ENCODE results near the gene SLC9A7.
A peak's percentile ranks its signal among the peaks of the same experiment; 100 is the strongest.

SLC9A7 gene

GRCh38 chrX:46571423-46572339 is 187.2 kb downstream of the SLC9A7 start:
- Histone ChIP-seq H3K79me2 (ENCODE audit: low read length) (peaks cover 7% of the 10 kb centered on the region; the same call in 1 of the 2 replicates), H3F3A (ENCODE audit: insufficient read depth, low read length) (peaks cover 18% of the 10 kb centered on the region), H3K36me3 (replicated peaks; ENCODE audit: insufficient read depth, low read length) (no peaks in the 10 kb centered on the region), H3K27ac (ENCODE audit: low read length) (peak overlapping the region; percentile 88), H3K4me2 (ENCODE audit: low read depth, low read length) (peak overlapping the region; percentile 86; the same call in 1 of the 2 replicates), H2AFZ (ENCODE audit: low read length) (peak overlapping the region; percentile 76), H4K20me1 (ENCODE audit: insufficient read depth, low read length) (no peaks in the 10 kb centered on the region), H3K9me2 (replicated peaks; ENCODE audit: insufficient read depth, low read length) (no peaks in the 10 kb centered on the region), H3K4me3 (ENCODE audit: low read length) (no peak overlapping the region), H3K9me3 (replicated peaks; ENCODE audit: insufficient read depth, low read length) (no peaks in the 10 kb centered on the region), H3K9ac (ENCODE audit: low read length) (peak overlapping the region; percentile 66; the same call in 1 of the 2 replicates), H3K4me1 (ENCODE audit: low read length) (peaks cover 12% of the 10 kb centered on the region), H3K27me3 (replicated peaks; ENCODE audit: insufficient read depth, low read length) (no peaks in the 10 kb centered on the region)
- TF ChIP-seq CTCF (IDR thresholded peaks at IDR 0.05; ENCODE audit: low read length), result no peak
- TF ChIP-seq EZH2 (optimal IDR thresholded peaks at IDR 0.05; ENCODE audit: low read depth, low read length), result no peak
- TF ChIP-seq EZH2phosphoT487 (IDR thresholded peaks at IDR 0.05; ENCODE audit: low read length), result no peak
- DNase-seq, result no peak

- H3K79me2 ChIP-seq (ENCODE audit: low read length), result no peaks in the 10 kb centered on the region
- H3K27ac ChIP-seq (ENCODE audit: low read length), result no peak overlapping the region
- H3K9ac ChIP-seq (ENCODE audit: low read length), result no peak overlapping the region
- H3K9me2 ChIP-seq (replicated peaks; ENCODE audit: insufficient read depth, low read length), result no peaks in the 10 kb centered on the region
- H3K36me3 ChIP-seq (replicated peaks; ENCODE audit: insufficient read depth, low read length), result no peaks in the 10 kb centered on the region
- H3K4me3 ChIP-seq (ENCODE audit: low read length), result no peak overlapping the region
- H3K4me2 ChIP-seq (ENCODE audit: low read depth, low read length), result no peak overlapping the region
- no peaks in the 10 kb centered on the region for H3K27me3 ChIP-seq (replicated peaks; ENCODE audit: insufficient read depth, low read length)
- TF ChIP-seq EZH2phosphoT487 (IDR thresholded peaks at IDR 0.05; ENCODE audit: low read length) (no peak), CTCF (IDR thresholded peaks at IDR 0.05; ENCODE audit: low read length) (no peak), EZH2 (optimal IDR thresholded peaks at IDR 0.05; ENCODE audit: low read depth, low read length) (no peak)
- peaks cover 12% of the 10 kb centered on the region for H3K4me1 ChIP-seq (ENCODE audit: low read length)
- no peaks in the 10 kb centered on the region for H4K20me1 ChIP-seq (ENCODE audit: insufficient read depth, low read length)
- H3K9me3 ChIP-seq (replicated peaks; ENCODE audit: insufficient read depth, low read length), result no peaks in the 10 kb centered on the region
- no peak overlapping the region for H2AFZ ChIP-seq (ENCODE audit: low read length)
- no peak for DNase-seq
- H3F3A ChIP-seq (ENCODE audit: insufficient read depth, low read length), result peaks cover 18% of the 10 kb centered on the region
Observed at GRCh38 chrX:46569621-46570020, 189.3 kb downstream of the SLC9A7 start.

GRCh38 chrX:46567388-46567787 is 191.5 kb downstream of the SLC9A7 start:
- no peaks in the 10 kb centered on the region for H3K9me2 ChIP-seq (replicated peaks; ENCODE audit: insufficient read depth, low read length)
- H4K20me1 ChIP-seq (ENCODE audit: insufficient read depth, low read length), result no peaks in the 10 kb centered on the region
- H3K27ac ChIP-seq (ENCODE audit: low read length), result no peak overlapping the region
- H2AFZ ChIP-seq (ENCODE audit: low read length), result no peak overlapping the region
- H3K4me3 ChIP-seq (ENCODE audit: low read length), result no peak overlapping the region
- no peaks in the 10 kb centered on the region for H3K9me3 ChIP-seq (replicated peaks; ENCODE audit: insufficient read depth, low read length)
- no peaks in the 10 kb centered on the region for H3K27me3 ChIP-seq (replicated peaks; ENCODE audit: insufficient read depth, low read length)
- peaks cover 16% of the 10 kb centered on the region for H3K4me1 ChIP-seq (ENCODE audit: low read length)
- no peaks in the 10 kb centered on the region for H3K79me2 ChIP-seq (ENCODE audit: low read length)
- H3K9ac ChIP-seq (ENCODE audit: low read length), result no peak overlapping the region
- no peak for DNase-seq
- no peaks in the 10 kb centered on the region for H3K36me3 ChIP-seq (replicated peaks; ENCODE audit: insufficient read depth, low read length)
- H3K4me2 ChIP-seq (ENCODE audit: low read depth, low read length), result no peak overlapping the region
- TF ChIP-seq EZH2 (optimal IDR thresholded peaks at IDR 0.05; ENCODE audit: low read depth, low read length), result no peak
- TF ChIP-seq CTCF (IDR thresholded peaks at IDR 0.05; ENCODE audit: low read length), result no peak
- TF ChIP-seq EZH2phosphoT487 (IDR thresholded peaks at IDR 0.05; ENCODE audit: low read length), result no peak
- peaks cover 14% of the 10 kb centered on the region for H3F3A ChIP-seq (ENCODE audit: insufficient read depth, low read length)

All from MM.1S (cell line).